ENCODE data around the gene HSBP1.

DNA sequence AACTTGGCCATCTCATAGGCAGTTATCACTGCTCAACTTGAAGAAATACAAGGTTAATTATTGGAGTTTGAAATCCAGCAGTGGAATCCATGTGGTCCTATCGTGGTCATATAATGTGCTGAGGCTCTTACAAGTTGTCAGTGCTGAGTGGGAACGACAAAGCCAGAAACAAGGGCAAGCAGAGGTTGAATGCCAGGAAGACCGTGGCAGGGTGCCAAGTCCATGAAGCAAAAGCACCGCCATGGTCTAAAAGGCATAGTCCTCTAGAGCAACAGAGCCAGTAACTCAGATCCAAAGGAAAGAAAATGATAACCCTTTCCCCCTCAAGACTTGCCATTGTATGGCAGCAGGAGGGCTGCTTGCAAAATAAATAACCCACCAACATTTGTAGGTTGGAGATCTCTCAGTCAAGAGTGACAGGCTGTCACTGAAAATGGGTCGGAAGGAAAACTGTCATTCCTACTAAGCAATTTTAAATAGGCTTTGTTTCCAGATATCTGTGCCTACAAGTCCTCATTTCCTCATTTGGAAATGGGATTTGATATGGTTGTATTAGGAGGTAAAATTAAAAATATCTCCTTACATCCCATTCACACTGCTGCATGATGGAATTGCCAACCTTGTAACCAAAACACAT is 36.4 kb upstream of the HSBP1 start:
- TF ChIP-seq, protein P1, sequence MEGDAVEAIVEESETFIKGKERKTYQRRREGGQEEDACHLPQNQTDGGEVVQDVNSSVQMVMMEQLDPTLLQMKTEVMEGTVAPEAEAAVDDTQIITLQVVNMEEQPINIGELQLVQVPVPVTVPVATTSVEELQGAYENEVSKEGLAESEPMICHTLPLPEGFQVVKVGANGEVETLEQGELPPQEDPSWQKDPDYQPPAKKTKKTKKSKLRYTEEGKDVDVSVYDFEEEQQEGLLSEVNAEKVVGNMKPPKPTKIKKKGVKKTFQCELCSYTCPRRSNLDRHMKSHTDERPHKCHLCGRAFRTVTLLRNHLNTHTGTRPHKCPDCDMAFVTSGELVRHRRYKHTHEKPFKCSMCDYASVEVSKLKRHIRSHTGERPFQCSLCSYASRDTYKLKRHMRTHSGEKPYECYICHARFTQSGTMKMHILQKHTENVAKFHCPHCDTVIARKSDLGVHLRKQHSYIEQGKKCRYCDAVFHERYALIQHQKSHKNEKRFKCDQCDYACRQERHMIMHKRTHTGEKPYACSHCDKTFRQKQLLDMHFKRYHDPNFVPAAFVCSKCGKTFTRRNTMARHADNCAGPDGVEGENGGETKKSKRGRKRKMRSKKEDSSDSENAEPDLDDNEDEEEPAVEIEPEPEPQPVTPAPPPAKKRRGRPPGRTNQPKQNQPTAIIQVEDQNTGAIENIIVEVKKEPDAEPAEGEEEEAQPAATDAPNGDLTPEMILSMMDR (IDR thresholded peaks at IDR 0.05) = no peak
- TF ChIP-seq EZH2 (IDR thresholded peaks at IDR 0.05) = no peak
- no peak for TF ChIP-seq EZH2phosphoT487 (IDR thresholded peaks at IDR 0.05)

All from neural progenitor cell (in vitro differentiated cells).